Lower lobe of right lung (tissue), 2 donors: Measurements from ENCODE around the gene ATXN7L1. TPM values are rescaled to one million over a fixed set of nuclear protein-coding genes. Genes with fewer than 3 reads are reported as not detected.

Source experiments
- ATAC-seq, 2 donors: fragments of 200-7000 bp; cut with Tn5 transposase; one replicate each; pipeline ENCODE4 v1.9.1; 2020 to 2022; ENCODE audit warnings: mild to moderate bottlenecking in 2 of 2, moderate library complexity in 2 of 2
- DNase-seq: peaks from one replicate; pipeline ENCODE4 v3.0.0-alpha.2; 2020
- H3K27ac ChIP-seq: fragments of 200-600 bp; one replicate; pipeline ENCODE4 v1.8.0; 2022
- H3K27me3 ChIP-seq: fragments of 200-600 bp; one replicate; pipeline ENCODE4 v1.8.0; 2022; ENCODE audit warnings: low read depth
- H3K36me3 ChIP-seq: fragments of 200-600 bp; one replicate; pipeline ENCODE4 v1.8.0; 2022; ENCODE audit warnings: mild to moderate bottlenecking
- H3K4me1 ChIP-seq: fragments of 200-600 bp; one replicate; pipeline ENCODE4 v1.8.0; 2022
- H3K4me3 ChIP-seq: fragments of 200-600 bp; one replicate; pipeline ENCODE4 v1.8.0; 2022; ENCODE audit warnings: mild to moderate bottlenecking
- H3K9me3 ChIP-seq: fragments of 200-600 bp; one replicate; pipeline ENCODE4 v1.8.0; 2022
- intact Hi-C: fragments of 100-400 bp; cut with DNase I; formaldehyde crosslinking; loops from one replicate; pipeline ENCODE4 v1.11.0; 2022
- total RNA-seq: library from RNA; stranded (reverse); fragmentation: NEBNext Ultra II Directional; extraction: Animal tissue kit (Norgen Biotek cat#: 25700); gene quantifications from one replicate; pipeline ENCODE4 v1.2.1, GENCODE V29; 2021
- TF ChIP-seq, protein P1 (sequence below): fragments of 200-600 bp; IDR thresholded peaks from one replicate; pipeline ENCODE4 v1.8.0; 2022; ENCODE audit warnings: antibody characterized with exemption, mild to moderate bottlenecking
- donor health status: DM: no; HTN: yes; CAD: no; lungs with severe emphysema.

ATXN7L1 gene
- total RNA-seq, 1 donor from 2014 or later = 17.7 TPM

- intact Hi-C loops = loop anchor here (5.0 kb wide), 1 partner anchor 392 kb away; no protein-coding TSS in a partner anchor
- TF ChIP-seq, protein P1, sequence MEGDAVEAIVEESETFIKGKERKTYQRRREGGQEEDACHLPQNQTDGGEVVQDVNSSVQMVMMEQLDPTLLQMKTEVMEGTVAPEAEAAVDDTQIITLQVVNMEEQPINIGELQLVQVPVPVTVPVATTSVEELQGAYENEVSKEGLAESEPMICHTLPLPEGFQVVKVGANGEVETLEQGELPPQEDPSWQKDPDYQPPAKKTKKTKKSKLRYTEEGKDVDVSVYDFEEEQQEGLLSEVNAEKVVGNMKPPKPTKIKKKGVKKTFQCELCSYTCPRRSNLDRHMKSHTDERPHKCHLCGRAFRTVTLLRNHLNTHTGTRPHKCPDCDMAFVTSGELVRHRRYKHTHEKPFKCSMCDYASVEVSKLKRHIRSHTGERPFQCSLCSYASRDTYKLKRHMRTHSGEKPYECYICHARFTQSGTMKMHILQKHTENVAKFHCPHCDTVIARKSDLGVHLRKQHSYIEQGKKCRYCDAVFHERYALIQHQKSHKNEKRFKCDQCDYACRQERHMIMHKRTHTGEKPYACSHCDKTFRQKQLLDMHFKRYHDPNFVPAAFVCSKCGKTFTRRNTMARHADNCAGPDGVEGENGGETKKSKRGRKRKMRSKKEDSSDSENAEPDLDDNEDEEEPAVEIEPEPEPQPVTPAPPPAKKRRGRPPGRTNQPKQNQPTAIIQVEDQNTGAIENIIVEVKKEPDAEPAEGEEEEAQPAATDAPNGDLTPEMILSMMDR = no peak
- H3K27me3 ChIP-seq = no peaks in the 10 kb centered on the region
Observed at GRCh38 chr7:105650382-105650970, 225.9 kb downstream of the ATXN7L1 start.

DNA sequence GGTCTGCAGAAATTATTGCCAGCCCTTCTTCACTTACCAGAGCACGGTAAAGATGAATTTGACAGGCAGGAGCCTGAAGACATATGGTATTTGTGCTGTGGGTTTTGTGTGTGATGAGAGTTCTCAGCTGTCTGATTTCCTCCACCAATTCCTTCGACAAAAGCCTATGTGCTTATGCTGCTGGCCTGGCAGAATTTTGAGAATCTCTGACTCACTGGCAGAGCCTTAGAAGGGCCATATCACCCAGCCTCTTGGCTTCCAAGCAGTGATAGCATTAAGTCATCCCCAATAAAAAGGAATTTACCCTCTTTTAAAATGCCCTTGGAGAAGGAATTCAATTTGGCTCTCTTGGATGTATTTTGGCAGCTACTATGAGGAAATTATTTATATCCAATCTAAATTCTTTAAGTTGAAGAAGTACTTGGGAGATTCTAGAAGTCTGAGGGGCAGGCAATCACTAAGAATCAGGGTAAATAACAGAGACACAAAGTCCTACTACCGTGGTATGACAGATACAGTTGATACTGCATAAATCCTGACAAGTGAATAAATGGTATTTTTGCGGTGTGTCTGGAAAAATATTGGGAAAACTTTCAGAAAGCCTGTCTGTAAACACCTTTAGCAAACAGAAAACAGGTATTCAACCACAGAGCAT lies 226.5 kb downstream of the ATXN7L1 start:
- Histone ChIP-seq H3K27ac (no peak overlapping the region), H3K36me3 (peaks cover 10% of the 10 kb centered on the region), H3K9me3 (no peaks in the 10 kb centered on the region), H3K4me1 (peaks cover 9% of the 10 kb centered on the region), H3K27me3 (no peaks in the 10 kb centered on the region), H3K4me3 (no peak overlapping the region)
- TF ChIP-seq, protein P1 = no peak
- intact Hi-C loops = loop anchor here (5.0 kb wide), 1 partner anchor 392 kb away; no protein-coding TSS in a partner anchor
- ATAC-seq (no peak), DNase-seq (no peak)

More at GRCh38 chr7:105650382-105650970, 225.9 kb downstream of the ATXN7L1 start:
- H3K36me3 ChIP-seq = peaks cover 10% of the 10 kb centered on the region
- H3K9me3 ChIP-seq = no peaks in the 10 kb centered on the region
- no peak overlapping the region for H3K4me3 ChIP-seq
- DNase-seq = no peak
- no peak for ATAC-seq
- H3K27ac ChIP-seq = no peak overlapping the region
- peaks cover 13% of the 10 kb centered on the region for H3K4me1 ChIP-seq

DNA sequence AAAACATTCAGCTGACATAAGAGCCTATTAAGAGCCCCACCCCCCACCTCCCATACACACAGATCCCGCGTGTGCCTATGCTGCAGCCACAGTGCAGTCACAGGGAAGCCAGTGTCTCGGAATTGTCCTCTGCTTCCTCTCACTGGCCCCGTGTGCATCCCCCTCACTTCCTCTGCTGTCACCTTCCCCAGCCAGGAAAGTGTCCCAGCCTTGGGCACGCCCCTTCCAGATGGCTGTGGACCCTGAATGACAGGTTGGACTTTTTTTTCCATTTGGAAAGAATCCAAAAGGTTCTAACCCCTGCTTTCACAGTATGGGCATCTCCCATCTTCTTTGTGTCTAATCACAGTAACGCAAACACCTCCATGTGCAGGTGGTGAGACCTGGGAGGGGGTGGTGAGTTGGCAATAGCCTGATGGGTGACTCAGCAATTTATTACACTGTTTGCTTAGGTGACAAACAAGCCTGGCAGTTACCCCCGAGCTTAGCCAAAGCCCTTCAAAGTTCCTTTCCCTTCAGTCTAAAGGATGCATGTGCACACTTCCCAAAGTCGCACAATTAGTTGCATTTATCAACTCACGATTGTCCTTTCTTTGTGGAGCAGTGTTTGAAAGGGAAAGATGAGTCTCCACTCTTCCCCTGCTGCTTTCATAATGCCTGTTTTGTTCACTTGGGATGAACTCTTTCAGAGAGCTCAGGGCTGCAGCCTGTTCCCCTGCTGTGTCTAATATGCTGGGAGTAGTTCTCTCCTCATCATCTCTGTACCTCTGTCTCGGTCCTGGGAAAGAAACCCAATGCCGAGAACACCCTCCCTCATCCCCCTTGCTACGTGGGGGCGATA lies 227.6 kb downstream of the ATXN7L1 start:
- intact Hi-C loops = no loop called here
- Histone ChIP-seq H3K4me1 (peaks cover 9% of the 10 kb centered on the region), H3K9me3 (no peaks in the 10 kb centered on the region), H3K36me3 (peaks cover 10% of the 10 kb centered on the region), H3K4me3 (no peak overlapping the region), H3K27ac (no peak overlapping the region), H3K27me3 (no peaks in the 10 kb centered on the region)
- TF ChIP-seq, protein P1 = no peak
- no peak for ATAC-seq
- no peak for DNase-seq

- Histone ChIP-seq H3K27ac (no peak overlapping the region), H3K4me1 (peaks cover 7% of the 10 kb centered on the region), H3K36me3 (peaks cover 19% of the 10 kb centered on the region), H3K4me3 (no peak overlapping the region), H3K27me3 (no peaks in the 10 kb centered on the region), H3K9me3 (no peaks in the 10 kb centered on the region)
- TF ChIP-seq, protein P1 = no peak
- ATAC-seq (no peak), DNase-seq (no peak)
- intact Hi-C loops = no loop called here
Observed at GRCh38 chr7:105647591-105647990, 228.8 kb downstream of the ATXN7L1 start.

- Histone ChIP-seq H3K36me3 (peaks cover 33% of the 10 kb centered on the region), H3K9me3 (no peaks in the 10 kb centered on the region), H3K4me3 (no peak overlapping the region), H3K27ac (no peak overlapping the region), H3K4me1 (no peaks in the 10 kb centered on the region), H3K27me3 (no peaks in the 10 kb centered on the region)
- ATAC-seq (no peak), DNase-seq (no peak)
- TF ChIP-seq, protein P1 = no peak
- intact Hi-C loops = no loop called here
Observed at GRCh38 chr7:105644937-105645336, 231.5 kb downstream of the ATXN7L1 start.
